SK-N-SH (cell line): ENCODE results near the gene TSPO2. TPM values are rescaled to one million over a fixed set of nuclear protein-coding genes. Genes with fewer than 3 reads are reported as not detected.
A peak's percentile ranks its signal among the peaks of the same experiment; 100 is the strongest.

Source experiments
- CTCF ChIA-PET: fragments of 300-600, 350-600 bp; formaldehyde crosslinking; extraction: SDS; loops from one replicate; lab custom pipeline; 2021; lab: Yijun Ruan, JAX
- POLR2A ChIA-PET: fragments of 350-600 bp; sonication (Branson Sonifier 250); formaldehyde crosslinking; extraction: SDS; loops from one replicate; lab custom pipeline; 2020; ENCODE audit warnings: antibody characterized with exemption, inconsistent platforms; lab: Yijun Ruan, JAX
- DNase-seq: peaks from one replicate; pipeline ENCODE4 v3.0.0; 2012
- H2AFZ ChIP-seq: fragments of 200-600 bp; sonication (generic); 2 replicates; pipeline ENCODE4 v1.8.1; 2016; ENCODE audit warnings: antibody characterized with exemption, mild to moderate bottlenecking, low read depth
- H3F3A ChIP-seq: fragments of 200-600 bp; sonication (generic); replicated peaks from 2 replicates; pipeline ENCODE3; 2016; ENCODE audit warnings: antibody characterized with exemption, mild to moderate bottlenecking; ENCODE audit not compliant: insufficient read depth
- H3K27ac ChIP-seq, 2 experiments: fragments of 200-500 bp in 1 of 2; fragments of 200-600 bp in 1 of 2; sonication (Bioruptor generic) in 1 of 2; sonication (generic), shearing (Covaris generic) in 1 of 2; 2 replicates each; pipeline versions ENCODE4 v1.5.1 to v1.6.1; 2014 to 2016; ENCODE audit warnings: low read depth in 2 of 2, inconsistent platforms in 1 of 2, low read length in 1 of 2, mild to moderate bottlenecking in 1 of 2, mixed read lengths in 1 of 2
- H3K27me3 ChIP-seq: fragments of 200-600 bp; sonication (generic), shearing (Covaris generic); 2 replicates; pipeline ENCODE4 v1.6.1; 2016; ENCODE audit warnings: mixed run types; ENCODE audit not compliant: insufficient read depth
- H3K36me3 ChIP-seq, 2 experiments: fragments of 200-500 bp in 1 of 2; fragments of 200-600 bp in 1 of 2; sonication (Bioruptor generic) in 1 of 2; sonication (generic) in 1 of 2; replicated peaks in 1 of 2; 2 replicates each; pipeline versions ENCODE3 to v1.5.1; 2014 to 2016; ENCODE audit warnings: low read length in 1 of 2, mild to moderate bottlenecking in 1 of 2; ENCODE audit not compliant: insufficient read depth in 2 of 2, control insufficient read depth in 1 of 2
- H3K4me1 ChIP-seq, 2 experiments: fragments of 200-500 bp in 1 of 2; fragments of 200-600 bp in 1 of 2; sonication (Bioruptor generic) in 1 of 2; sonication (generic), shearing (Covaris generic) in 1 of 2; 2 replicates each; pipeline versions ENCODE4 v1.5.1 to v1.6.1; 2014 to 2016; ENCODE audit warnings: low read depth in 1 of 2, low read length in 1 of 2, mixed run types in 1 of 2; ENCODE audit not compliant: insufficient read depth in 2 of 2, control insufficient read depth in 1 of 2
- H3K4me2 ChIP-seq: fragments of 200-600 bp; sonication (generic), shearing (Covaris generic); 2 replicates; pipeline ENCODE4 v1.6.1; 2017; ENCODE audit warnings: mixed run types
- H3K4me3 ChIP-seq, 2 experiments: fragments of 200-500 bp in 1 of 2; fragments of 200-600 bp in 1 of 2; sonication (Bioruptor generic) in 1 of 2; sonication (generic), shearing (Covaris generic) in 1 of 2; 2 replicates each; pipeline versions ENCODE4 v1.5.1 to v1.8.1; 2014 to 2016; ENCODE audit warnings: low read depth in 2 of 2, inconsistent platforms in 1 of 2, low read length in 1 of 2, mild to moderate bottlenecking in 1 of 2, mixed read lengths in 1 of 2, moderate library complexity in 1 of 2
- H3K79me2 ChIP-seq: fragments of 200-600 bp; sonication (generic); 2 replicates; pipeline ENCODE4 v1.8.1; 2017; ENCODE audit warnings: mild to moderate bottlenecking; ENCODE audit not compliant: insufficient read depth
- H3K9ac ChIP-seq: fragments of 200-600 bp; sonication (generic); 2 replicates; pipeline ENCODE4 v1.6.1; 2017; ENCODE audit warnings: mixed run types
- H3K9me2 ChIP-seq: fragments of 200-600 bp; sonication (generic); 2 replicates; pipeline ENCODE4 v1.6.1; 2017; ENCODE audit warnings: mixed run types
- H3K9me3 ChIP-seq: fragments of 200-600 bp; sonication (generic); 2 replicates; pipeline ENCODE4 v1.6.1; 2017; ENCODE audit warnings: mixed run types, mild to moderate bottlenecking, moderate library complexity
- H4K20me1 ChIP-seq: fragments of 200-600 bp; sonication (generic); 2 replicates; pipeline ENCODE4 v1.6.1; 2017; ENCODE audit warnings: mild to moderate bottlenecking, mixed run types; ENCODE audit not compliant: insufficient read depth
- CHD2 ChIP-seq: fragments of 150-350 bp; IDR thresholded peaks from 2 replicates; pipeline ENCODE4 v1.6.1; 2018; ENCODE audit warnings: low read length; ENCODE audit not compliant: partially characterized antibody
- ELF1 ChIP-seq: IDR thresholded peaks from 2 replicates; pipeline ENCODE4 v1.4.0; 2012
- GABPA ChIP-seq: IDR thresholded peaks from 2 replicates; pipeline ENCODE4 v1.4.0; 2012; ENCODE audit warnings: low read depth, mild to moderate bottlenecking
- IRF3 ChIP-seq: fragments of 150-350 bp; IDR thresholded peaks from 2 replicates; pipeline ENCODE4 v1.6.1; 2016; ENCODE audit warnings: mild to moderate bottlenecking, low read depth, low read length
- MAX ChIP-seq: IDR thresholded peaks from 2 replicates; pipeline ENCODE4 v1.4.0; 2012; ENCODE audit warnings: low read depth
- MXI1 ChIP-seq: IDR thresholded peaks from 2 replicates; pipeline ENCODE4 v1.6.1; 2012; ENCODE audit warnings: mild to moderate bottlenecking, low read depth, low read length, improper control_type of control experiment
- POLR2AphosphoS5 ChIP-seq: IDR thresholded peaks from 2 replicates; pipeline ENCODE4 v1.6.1; 2012; ENCODE audit warnings: low read depth, low read length
- RAD21 ChIP-seq: IDR thresholded peaks from 2 replicates; pipeline ENCODE4 v1.6.1; 2012; ENCODE audit warnings: mild to moderate bottlenecking, low read length
- RCOR1 ChIP-seq: fragments of 150-350 bp; IDR thresholded peaks from 2 replicates; pipeline ENCODE4 v1.6.1; 2017; ENCODE audit warnings: antibody characterized with exemption, low read length
- RXRA ChIP-seq: IDR thresholded peaks from 2 replicates; pipeline ENCODE4 v1.4.0; 2012; ENCODE audit warnings: low read depth, mild to moderate bottlenecking, borderline replicate concordance
- SMC3 ChIP-seq: IDR thresholded peaks from 2 replicates; pipeline ENCODE4 v1.6.1; 2012; ENCODE audit warnings: low read depth, low read length, improper control_type of control experiment
- TAF1 ChIP-seq: IDR thresholded peaks from 2 replicates; pipeline ENCODE4 v1.6.1; 2012; ENCODE audit warnings: low read depth, mild to moderate bottlenecking, low read length, moderate library complexity, borderline replicate concordance
- TCF12 ChIP-seq: IDR thresholded peaks from 2 replicates; pipeline ENCODE4 v1.4.0; 2012
- WGBS: methylation state at CpG from one replicate; pipeline ENCODE4 v1.1.6; 2017; ENCODE audit warnings: low lambda C conversion rate; 5-methylcytosine and 5-hydroxymethylcytosine counted together
- polyA plus RNA-seq, 3 experiments: library from polyadenylated mRNA; depleted of rRNA; stranded (reverse); fragments of >200 nt; gene quantifications; 2 replicates each; pipeline ENCODE4 v1.2.3, GENCODE V29; 2012
- TF ChIP-seq, protein P1 (sequence below): IDR thresholded peaks from 2 replicates; pipeline ENCODE4 v1.4.0; 2012; ENCODE audit warnings: low read depth, borderline replicate concordance
- TF ChIP-seq, protein P2 (sequence below): fragments of 200-600 bp; sonication (generic); IDR thresholded peaks from 2 replicates; pipeline ENCODE4 v1.6.1; 2017; ENCODE audit warnings: antibody characterized with exemption, mild to moderate bottlenecking, moderate library complexity

The TSPO2 gene
- polyA plus RNA-seq, 1 of the 3 experiments (the other 2 are of a cell fraction) = not detected

DNA sequence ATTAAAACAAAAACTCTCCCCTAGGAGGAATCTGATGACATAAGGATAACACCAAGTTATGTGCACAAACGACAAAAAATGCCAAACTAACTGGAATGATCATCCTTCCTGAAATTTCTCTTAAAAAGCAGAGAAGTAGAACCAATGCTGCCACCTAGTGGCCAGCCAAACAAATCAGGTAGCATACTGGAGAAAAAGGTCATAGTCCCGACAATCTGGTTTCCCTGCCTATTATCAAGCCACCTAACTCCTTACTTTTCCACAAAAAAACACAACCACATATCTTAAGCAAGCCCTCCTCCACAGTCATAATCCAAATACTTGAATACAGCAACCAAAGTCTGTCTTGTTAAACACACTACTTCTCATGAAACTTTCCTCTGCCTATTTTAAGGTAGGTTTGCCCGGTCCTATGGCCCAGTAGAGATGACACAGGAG, 24.6 kb downstream of the TSPO2 start:
- no peak overlapping the region for H3K4me3 ChIP-seq

DNA sequence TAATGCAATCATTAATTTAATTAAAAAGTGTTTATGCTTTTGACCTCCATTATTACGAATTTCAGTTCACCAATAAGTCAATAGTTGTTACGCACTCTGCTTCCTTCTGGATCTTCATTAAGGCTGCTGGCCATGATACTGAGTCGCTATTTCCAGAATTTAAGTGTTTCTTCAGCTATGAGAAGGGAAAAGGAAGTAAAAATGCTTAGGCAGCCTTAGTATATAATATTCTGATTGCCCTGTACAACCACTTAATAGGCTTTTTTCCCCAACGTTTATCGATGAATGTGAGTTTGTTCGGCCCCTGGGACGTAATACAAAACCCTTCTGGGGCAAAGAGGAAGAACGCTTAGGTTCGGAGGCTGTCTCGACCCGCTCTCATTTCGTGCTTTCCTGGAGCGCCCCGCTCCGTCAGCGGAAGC, 29.2 kb downstream of the TSPO2 start:
- no peaks in the 10 kb centered on the region for H3K9me3 ChIP-seq
- H3K9me2 ChIP-seq = no peaks in the 10 kb centered on the region
- ChIA-PET POLR2A (interaction anchor here (1.3 kb wide), 2 partner anchors 10 to 484 kb away, joined by 3 to 4 read pairs; partner anchors contain the start of gene LRFN2), CTCF (interaction anchor here (0.7 to 4.7 kb wide), 3 partner anchors 9 to 46 kb away, joined by 3 to 20 read pairs (median 3); no protein-coding TSS in a partner anchor)
- peak overlapping the region; percentile 99 for H3K9ac ChIP-seq
- peaks cover 48% of the 10 kb centered on the region for H3K79me2 ChIP-seq
- no peaks in the 10 kb centered on the region for H3K27me3 ChIP-seq
- H2AFZ ChIP-seq = peak overlapping the region; percentile 91
- H3K4me3 ChIP-seq = peak overlapping the region; percentile 90 to 99
- peak overlapping the region; percentile 83 for H3K4me2 ChIP-seq
- peak overlapping the region; percentile 98 to 99 for H3K27ac ChIP-seq
- H3K36me3 ChIP-seq = peaks cover 27 to 47% of the 10 kb centered on the region in 2 experiments
- TF ChIP-seq GABPA (peak; percentile 60), MXI1 (no peak; the same call in 1 of the 2 replicates), ELF1 (0 out of 2 replicates have a peak, but pooled peaks have one; percentile 51), MAX (peak; percentile 51; the same call in 1 of the 2 replicates), TAF1 (peak; percentile 79), RXRA (no peak)
- H4K20me1 ChIP-seq = peaks cover 28% of the 10 kb centered on the region
- H3K4me1 ChIP-seq = peaks cover 18 to 20% of the 10 kb centered on the region in 2 experiments
- H3F3A ChIP-seq = peaks cover 28% of the 10 kb centered on the region
- WGBS = 0% methylated on average over 11 of the region's 16 CpGs
- no peak for DNase-seq

More for the DNA sequence above, 24.6 kb downstream of the TSPO2 start:
- peaks cover 51 to 61% of the 10 kb centered on the region in 2 experiments for H3K36me3 ChIP-seq
- ChIA-PET CTCF (interaction anchor here (0.6 to 4.7 kb wide), 5 partner anchors 11 to 752 kb away, joined by 3 to 20 read pairs (median 3); no protein-coding TSS in a partner anchor), POLR2A (no interaction called here)
- no peak overlapping the region for H2AFZ ChIP-seq
- H3K27ac ChIP-seq = no peak overlapping the region
- H3K9me3 ChIP-seq = no peaks in the 10 kb centered on the region
- H3K9ac ChIP-seq = no peak overlapping the region
- WGBS = 40% methylated on average over 3 of the region's 3 CpGs
- H3K4me2 ChIP-seq = no peak overlapping the region
- peak; percentile 36 for DNase-seq
- peaks cover 0 to 7% of the 10 kb centered on the region in 2 experiments; a peak in 2 of 4 replicates for H3K4me1 ChIP-seq
- H3F3A ChIP-seq = peaks cover 13% of the 10 kb centered on the region
- no peaks in the 10 kb centered on the region for H3K9me2 ChIP-seq
- peaks cover 14% of the 10 kb centered on the region for H3K79me2 ChIP-seq
- TF ChIP-seq POLR2AphosphoS5 (no peak), RAD21 (peak; percentile 83), CHD2 (no peak), GABPA (no peak), IRF3 (no peak), SMC3 (peak; percentile 60), MXI1 (no peak), TCF12 (no peak), RCOR1 (no peak)
- TF ChIP-seq, protein P1, sequence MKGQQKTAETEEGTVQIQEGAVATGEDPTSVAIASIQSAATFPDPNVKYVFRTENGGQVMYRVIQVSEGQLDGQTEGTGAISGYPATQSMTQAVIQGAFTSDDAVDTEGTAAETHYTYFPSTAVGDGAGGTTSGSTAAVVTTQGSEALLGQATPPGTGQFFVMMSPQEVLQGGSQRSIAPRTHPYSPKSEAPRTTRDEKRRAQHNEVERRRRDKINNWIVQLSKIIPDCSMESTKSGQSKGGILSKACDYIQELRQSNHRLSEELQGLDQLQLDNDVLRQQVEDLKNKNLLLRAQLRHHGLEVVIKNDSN = no peak
- TF ChIP-seq, protein P2, sequence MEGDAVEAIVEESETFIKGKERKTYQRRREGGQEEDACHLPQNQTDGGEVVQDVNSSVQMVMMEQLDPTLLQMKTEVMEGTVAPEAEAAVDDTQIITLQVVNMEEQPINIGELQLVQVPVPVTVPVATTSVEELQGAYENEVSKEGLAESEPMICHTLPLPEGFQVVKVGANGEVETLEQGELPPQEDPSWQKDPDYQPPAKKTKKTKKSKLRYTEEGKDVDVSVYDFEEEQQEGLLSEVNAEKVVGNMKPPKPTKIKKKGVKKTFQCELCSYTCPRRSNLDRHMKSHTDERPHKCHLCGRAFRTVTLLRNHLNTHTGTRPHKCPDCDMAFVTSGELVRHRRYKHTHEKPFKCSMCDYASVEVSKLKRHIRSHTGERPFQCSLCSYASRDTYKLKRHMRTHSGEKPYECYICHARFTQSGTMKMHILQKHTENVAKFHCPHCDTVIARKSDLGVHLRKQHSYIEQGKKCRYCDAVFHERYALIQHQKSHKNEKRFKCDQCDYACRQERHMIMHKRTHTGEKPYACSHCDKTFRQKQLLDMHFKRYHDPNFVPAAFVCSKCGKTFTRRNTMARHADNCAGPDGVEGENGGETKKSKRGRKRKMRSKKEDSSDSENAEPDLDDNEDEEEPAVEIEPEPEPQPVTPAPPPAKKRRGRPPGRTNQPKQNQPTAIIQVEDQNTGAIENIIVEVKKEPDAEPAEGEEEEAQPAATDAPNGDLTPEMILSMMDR = peak; percentile 94
- H3K27me3 ChIP-seq = no peaks in the 10 kb centered on the region
- H4K20me1 ChIP-seq = no peaks in the 10 kb centered on the region
